Measurements from ENCODE around the gene DCP2.

DNA sequence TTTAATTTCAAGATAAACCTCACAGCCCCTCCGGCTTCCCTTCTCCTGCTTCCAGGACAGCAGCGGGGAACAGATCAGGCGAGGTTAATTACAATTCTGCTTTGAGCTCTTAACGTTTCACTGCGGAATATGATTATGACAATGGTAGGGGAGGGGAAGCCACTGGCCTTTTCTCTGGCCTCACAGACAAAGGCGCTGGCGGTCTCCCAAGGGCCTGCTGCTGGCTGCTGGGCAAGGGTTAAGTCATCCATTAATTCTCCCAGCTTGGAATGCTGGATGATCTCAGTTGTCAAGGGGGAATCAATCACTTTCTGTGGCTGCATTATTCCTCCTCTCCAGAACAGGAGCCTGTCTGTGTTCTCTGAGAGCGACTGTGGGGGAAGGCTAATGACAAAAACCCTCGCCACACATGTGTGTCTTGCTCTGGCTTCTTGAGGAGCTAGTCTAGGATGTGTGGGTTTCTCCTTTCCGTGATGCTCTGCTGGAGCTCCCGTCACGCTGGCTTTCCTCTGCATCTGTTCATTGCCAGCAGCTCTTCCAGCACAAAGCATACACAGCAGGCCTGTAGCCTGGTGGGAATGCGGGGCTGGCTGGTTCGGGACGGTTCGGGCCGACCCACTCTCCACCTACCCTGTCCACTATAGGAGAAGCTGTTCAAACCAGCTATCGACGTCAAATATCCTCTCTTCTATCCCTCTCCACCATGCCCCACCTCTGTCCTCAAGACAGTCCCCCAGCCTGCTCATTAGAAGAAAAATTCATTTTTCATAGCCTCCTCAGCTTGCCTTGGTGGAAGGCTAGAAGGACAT, 82.8 kb downstream of the DCP2 start:
- TF ChIP-seq POLR2A (IDR thresholded peaks at IDR 0.05; ENCODE audit: low read length) (no peak), GATA1 (IDR thresholded peaks at IDR 0.05; ENCODE audit: low read depth, low read length) (no peak)
